Karpas-422 (cell line): ENCODE measurements around the gene STK32B. TPM values are rescaled to one million over a fixed set of nuclear protein-coding genes. Genes with fewer than 3 reads are reported as not detected.

Experiments
- DNase-seq: peaks from one replicate; pipeline ENCODE4 v3.0.0-alpha.2; 2015
- H2AFZ ChIP-seq: fragments of 200-600 bp; sonication (generic); 2 replicates; pipeline ENCODE4 v1.6.1; 2014; ENCODE audit warnings: antibody characterized with exemption, low read length, mixed read lengths
- H3K27ac ChIP-seq: fragments of 200-600 bp; sonication (generic); 2 replicates; pipeline ENCODE4 v1.5.1; 2014; ENCODE audit warnings: mild to moderate bottlenecking, low read length, moderate library complexity
- H3K27me3 ChIP-seq: fragments of 200-600 bp; sonication (generic); 2 replicates; pipeline ENCODE4 v1.6.1; 2014; ENCODE audit warnings: low read length, mixed read lengths
- H3K36me3 ChIP-seq: fragments of 200-600 bp; sonication (generic); 2 replicates; pipeline ENCODE4 v1.6.1; 2014; ENCODE audit warnings: low read length, mixed read lengths; ENCODE audit not compliant: insufficient read depth
- H3K4me1 ChIP-seq: fragments of 200-600 bp; sonication (generic); 2 replicates; pipeline ENCODE4 v1.6.1; 2014; ENCODE audit warnings: mild to moderate bottlenecking, low read length, mixed read lengths
- H3K4me2 ChIP-seq: fragments of 200-600 bp; sonication (generic); 2 replicates; pipeline ENCODE4 v1.6.1; 2014; ENCODE audit warnings: low read length, low read depth, mild to moderate bottlenecking; ENCODE audit not compliant: poor library complexity, severe bottlenecking
- H3K4me3 ChIP-seq: fragments of 200-600 bp; sonication (generic); 2 replicates; pipeline ENCODE4 v1.5.1; 2014; ENCODE audit warnings: mild to moderate bottlenecking, antibody characterized with exemption, low read length, mixed read lengths
- H3K79me2 ChIP-seq: fragments of 200-600 bp; sonication (generic); 2 replicates; pipeline ENCODE4 v1.6.1; 2014; ENCODE audit warnings: mild to moderate bottlenecking, low read length, mixed read lengths
- H3K9ac ChIP-seq: fragments of 200-600 bp; sonication (generic); 2 replicates; pipeline ENCODE4 v1.6.0; 2014; ENCODE audit warnings: low read length
- H3K9me2 ChIP-seq: fragments of 200-600 bp; sonication (generic), shearing (Covaris generic); replicated peaks from 2 replicates; pipeline ENCODE4 v1.6.0; 2014; ENCODE audit warnings: mild to moderate bottlenecking, low read length, moderate library complexity; ENCODE audit not compliant: insufficient read depth
- H3K9me3 ChIP-seq: fragments of 300-700, 200-600 bp; sonication (generic); 2 replicates; pipeline ENCODE4 v1.6.1; 2014; ENCODE audit warnings: low read length, mixed read lengths
- H4K20me1 ChIP-seq: fragments of 200-600 bp; sonication (generic); 2 replicates; pipeline ENCODE4 v1.6.1; 2014; ENCODE audit warnings: mild to moderate bottlenecking, antibody characterized with exemption, low read length, low read depth; ENCODE audit not compliant: insufficient read depth
- total RNA-seq: library from RNA; depleted of rRNA; stranded (reverse); fragments of >200 nt; shearing (Covaris generic); gene quantifications from 2 replicates; pipeline ENCODE4 v1.2.3, GENCODE V29; 2014; ENCODE audit warnings: low replicate concordance

STK32B gene
- total RNA-seq, 1 experiment from 2014 or later, result not detected

DNA sequence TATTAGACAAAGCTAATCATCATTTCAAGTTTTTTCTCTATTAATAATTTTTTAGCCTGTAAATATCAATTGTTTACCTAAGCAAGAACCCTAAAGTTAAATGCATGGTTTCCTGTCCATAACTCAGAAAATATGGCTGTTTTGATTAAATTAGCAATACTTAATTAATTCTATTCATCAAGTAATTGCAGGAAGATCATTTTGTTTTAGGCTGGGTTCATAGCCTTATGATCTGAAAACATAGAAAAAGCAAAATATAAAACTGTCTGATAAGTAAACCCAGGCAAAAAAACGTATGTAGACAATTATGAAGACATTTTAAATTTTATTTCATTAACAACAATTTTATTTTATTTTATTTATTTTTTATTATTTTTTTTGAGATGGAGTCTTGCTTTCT is 438.0 kb downstream of the STK32B start:
- H3K9me2 ChIP-seq, result no peaks in the 10 kb centered on the region
- no peaks in the 10 kb centered on the region for H3K79me2 ChIP-seq
- H3K4me3 ChIP-seq, result no peak overlapping the region
- no peak overlapping the region for H3K9ac ChIP-seq
- no peaks in the 10 kb centered on the region for H3K27me3 ChIP-seq
- H3K4me2 ChIP-seq, result no peak overlapping the region
- no peak overlapping the region for H2AFZ ChIP-seq
- no peak for DNase-seq
- no peaks in the 10 kb centered on the region for H3K9me3 ChIP-seq
- H3K4me1 ChIP-seq, result no peaks in the 10 kb centered on the region
- no peaks in the 10 kb centered on the region for H4K20me1 ChIP-seq
- no peaks in the 10 kb centered on the region for H3K36me3 ChIP-seq
- no peak overlapping the region for H3K27ac ChIP-seq

- no peaks in the 10 kb centered on the region for H4K20me1 ChIP-seq
- no peak overlapping the region for H3K4me2 ChIP-seq
- DNase-seq, result no peak
- no peaks in the 10 kb centered on the region for H3K9me3 ChIP-seq
- H3K27me3 ChIP-seq, result no peaks in the 10 kb centered on the region
- H3K9me2 ChIP-seq, result no peaks in the 10 kb centered on the region
- H2AFZ ChIP-seq, result no peak overlapping the region
- H3K36me3 ChIP-seq, result no peaks in the 10 kb centered on the region
- no peak overlapping the region for H3K27ac ChIP-seq
- no peak overlapping the region for H3K9ac ChIP-seq
- no peaks in the 10 kb centered on the region for H3K79me2 ChIP-seq
- no peaks in the 10 kb centered on the region for H3K4me1 ChIP-seq
- no peak overlapping the region for H3K4me3 ChIP-seq
Observed at GRCh38 chr4:5497489-5497888, 446.2 kb downstream of the STK32B start.

- Histone ChIP-seq H3K9ac (no peak overlapping the region), H3K9me3 (no peaks in the 10 kb centered on the region), H2AFZ (no peak overlapping the region), H3K9me2 (no peaks in the 10 kb centered on the region), H4K20me1 (no peaks in the 10 kb centered on the region), H3K27me3 (no peaks in the 10 kb centered on the region), H3K27ac (no peak overlapping the region), H3K4me3 (no peak overlapping the region), H3K4me1 (no peaks in the 10 kb centered on the region), H3K4me2 (no peak overlapping the region), H3K79me2 (no peaks in the 10 kb centered on the region), H3K36me3 (no peaks in the 10 kb centered on the region)
- no peak for DNase-seq
Observed at GRCh38 chr4:5500165-5500564, 448.9 kb downstream of the STK32B start.

DNA sequence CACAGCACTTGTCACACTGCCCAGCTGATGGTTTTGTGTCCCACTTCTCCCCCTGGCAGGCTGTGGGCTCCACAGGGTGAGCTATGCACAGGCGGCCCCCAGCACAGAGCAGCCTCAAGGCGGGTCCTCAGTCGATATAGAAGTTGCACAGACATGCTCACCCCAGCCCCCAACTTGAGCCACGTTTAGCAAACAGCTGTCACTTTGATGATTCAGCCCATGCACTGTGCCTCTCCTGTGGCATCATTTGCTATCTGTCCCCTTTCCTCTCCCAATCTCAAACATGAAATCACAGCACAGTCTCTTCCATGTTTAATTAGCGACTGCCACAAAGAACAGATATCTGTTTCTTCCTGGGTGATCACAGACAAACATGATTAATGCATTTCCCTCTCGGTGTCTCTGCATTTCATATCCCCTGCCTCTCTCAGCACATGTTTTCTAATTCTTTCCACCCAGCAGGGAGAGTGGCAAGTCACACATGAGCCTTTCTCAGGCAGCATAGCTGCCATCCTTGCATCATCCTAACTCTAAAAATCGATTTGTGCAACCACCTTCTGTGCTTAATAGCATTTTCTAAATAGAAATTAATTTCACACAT is 452.2 kb downstream of the STK32B start:
- Histone ChIP-seq H3K9me3 (no peaks in the 10 kb centered on the region), H3K79me2 (no peaks in the 10 kb centered on the region), H3K4me1 (no peaks in the 10 kb centered on the region), H2AFZ (no peak overlapping the region), H3K36me3 (no peaks in the 10 kb centered on the region), H3K4me3 (no peak overlapping the region), H3K27ac (no peak overlapping the region), H3K27me3 (no peaks in the 10 kb centered on the region), H4K20me1 (no peaks in the 10 kb centered on the region), H3K4me2 (no peak overlapping the region), H3K9ac (no peak overlapping the region), H3K9me2 (no peaks in the 10 kb centered on the region)
- no peak for DNase-seq

- Histone ChIP-seq H3K4me1 (no peaks in the 10 kb centered on the region), H3K4me2 (no peak overlapping the region), H3K9me3 (no peaks in the 10 kb centered on the region), H3K79me2 (no peaks in the 10 kb centered on the region), H3K9ac (no peak overlapping the region), H4K20me1 (no peaks in the 10 kb centered on the region), H3K9me2 (no peaks in the 10 kb centered on the region), H3K27me3 (no peaks in the 10 kb centered on the region), H3K27ac (no peak overlapping the region), H3K36me3 (no peaks in the 10 kb centered on the region), H3K4me3 (no peak overlapping the region), H2AFZ (no peak overlapping the region)
- DNase-seq, result no peak
Observed at GRCh38 chr4:5504486-5504885, 453.2 kb downstream of the STK32B start.

DNA sequence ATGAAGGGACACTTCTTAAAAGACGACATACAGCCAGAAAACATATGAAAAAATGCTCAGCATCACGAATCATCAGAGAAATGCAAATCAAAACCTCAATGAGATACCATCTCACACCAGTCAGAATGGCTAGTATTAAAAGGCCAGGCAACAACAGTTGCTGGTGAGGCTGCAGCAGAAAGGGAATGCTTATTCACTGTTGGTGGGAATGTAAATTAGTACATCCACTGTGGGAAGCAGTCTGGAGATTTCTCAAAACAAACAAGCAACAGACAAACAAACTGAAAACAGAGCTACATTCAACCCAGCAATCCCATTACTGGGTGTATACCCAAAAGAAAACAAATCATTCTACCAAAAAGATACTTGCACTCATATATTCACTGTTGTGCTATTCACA is 459.2 kb downstream of the STK32B start:
- no peaks in the 10 kb centered on the region for H3K9me2 ChIP-seq
- H3K9me3 ChIP-seq, result no peaks in the 10 kb centered on the region
- H3K4me3 ChIP-seq, result no peak overlapping the region
- no peaks in the 10 kb centered on the region for H3K79me2 ChIP-seq
- no peaks in the 10 kb centered on the region for H3K36me3 ChIP-seq
- H4K20me1 ChIP-seq, result no peaks in the 10 kb centered on the region
- no peak overlapping the region for H3K4me2 ChIP-seq
- H3K27ac ChIP-seq, result no peak overlapping the region
- H2AFZ ChIP-seq, result no peak overlapping the region
- no peaks in the 10 kb centered on the region for H3K27me3 ChIP-seq
- H3K4me1 ChIP-seq, result no peaks in the 10 kb centered on the region
- DNase-seq, result no peak
- H3K9ac ChIP-seq, result no peak overlapping the region

DNA sequence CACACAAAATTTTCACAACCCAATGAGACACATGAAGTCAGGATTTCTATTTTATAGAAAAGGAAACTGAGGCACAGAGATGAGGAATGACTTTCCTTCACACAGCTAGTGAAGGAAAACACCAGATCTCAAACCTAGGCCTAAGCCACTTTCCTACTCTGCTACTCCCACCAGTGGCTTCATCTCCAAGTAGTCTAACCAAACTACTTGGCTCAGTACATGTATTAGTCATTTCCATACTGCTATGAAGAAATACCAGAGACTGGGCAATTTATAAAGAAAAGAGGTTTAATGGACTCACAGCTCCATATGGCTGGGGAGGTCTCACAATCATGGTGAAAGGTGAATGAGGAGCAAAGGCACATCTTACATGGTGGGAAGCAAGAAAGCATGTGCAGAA is 460.5 kb downstream of the STK32B start:
- Histone ChIP-seq H3K79me2 (no peaks in the 10 kb centered on the region), H3K9me3 (no peaks in the 10 kb centered on the region), H3K4me1 (no peaks in the 10 kb centered on the region), H3K4me2 (no peak overlapping the region), H3K9me2 (no peaks in the 10 kb centered on the region), H3K27ac (no peak overlapping the region), H3K27me3 (no peaks in the 10 kb centered on the region), H2AFZ (no peak overlapping the region), H3K36me3 (no peaks in the 10 kb centered on the region), H3K9ac (no peak overlapping the region), H4K20me1 (no peaks in the 10 kb centered on the region), H3K4me3 (no peak overlapping the region)
- DNase-seq, result no peak

GRCh38 chr4:5515646-5516045 is 464.4 kb downstream of the STK32B start:
- H3K79me2 ChIP-seq, result no peaks in the 10 kb centered on the region
- no peaks in the 10 kb centered on the region for H3K9me3 ChIP-seq
- no peak for DNase-seq
- no peak overlapping the region for H3K4me3 ChIP-seq
- no peak overlapping the region for H2AFZ ChIP-seq
- no peaks in the 10 kb centered on the region for H3K4me1 ChIP-seq
- no peaks in the 10 kb centered on the region for H3K9me2 ChIP-seq
- H3K9ac ChIP-seq, result no peak overlapping the region
- no peaks in the 10 kb centered on the region for H3K27me3 ChIP-seq
- no peaks in the 10 kb centered on the region for H4K20me1 ChIP-seq
- no peaks in the 10 kb centered on the region for H3K36me3 ChIP-seq
- H3K4me2 ChIP-seq, result no peak overlapping the region
- no peak overlapping the region for H3K27ac ChIP-seq

- no peak overlapping the region for H3K4me3 ChIP-seq
- no peak for DNase-seq
- H3K9me2 ChIP-seq, result no peaks in the 10 kb centered on the region
Observed at GRCh38 chr4:5517372-5517771, 466.1 kb downstream of the STK32B start.

More at GRCh38 chr4:5517372-5517771, 466.1 kb downstream of the STK32B start:
- Histone ChIP-seq H4K20me1 (no peaks in the 10 kb centered on the region), H3K4me1 (no peaks in the 10 kb centered on the region), H3K9ac (no peak overlapping the region), H3K4me2 (no peak overlapping the region), H2AFZ (no peak overlapping the region), H3K27me3 (no peaks in the 10 kb centered on the region), H3K9me3 (no peaks in the 10 kb centered on the region), H3K27ac (no peak overlapping the region), H3K36me3 (no peaks in the 10 kb centered on the region), H3K79me2 (no peaks in the 10 kb centered on the region)
